OCI-LY3 (cell line): ENCODE results near the gene NR2F2.

ENCODE experiments used
- H2AFZ ChIP-seq: fragments of 200-600, 300-600 bp; shearing (Covaris generic); 2 replicates; pipeline ENCODE4 v1.6.0; 2014; ENCODE audit warnings: antibody characterized with exemption, low read depth, low read length
- H3K27ac ChIP-seq: fragments of 200-600, 300-600 bp; sonication (generic); 2 replicates; pipeline ENCODE4 v1.5.1; 2014; ENCODE audit warnings: mild to moderate bottlenecking, low read length, moderate library complexity, mixed read lengths
- H3K27me3 ChIP-seq: fragments of 200-600, 300-600 bp; sonication (generic); 2 replicates; pipeline ENCODE4 v1.6.1; 2014; ENCODE audit warnings: low read depth, low read length, mixed read lengths
- H3K36me3 ChIP-seq: fragments of 200-600, 300-600 bp; sonication (generic); replicated peaks from 2 replicates; pipeline ENCODE3; 2014; ENCODE audit warnings: low read depth, low read length, mixed read lengths
- H3K4me1 ChIP-seq: fragments of 300-600, 200-600 bp; sonication (generic); 2 replicates; pipeline ENCODE4 v1.6.1; 2014; ENCODE audit warnings: low read length, mixed read lengths
- H3K4me2 ChIP-seq: fragments of 200-600, 300-600 bp; sonication (generic); 2 replicates; pipeline ENCODE4 v1.6.1; 2014; ENCODE audit warnings: low read length, mixed read lengths
- H3K4me3 ChIP-seq: fragments of 300-600, 200-600 bp; sonication (generic); 2 replicates; pipeline ENCODE4 v1.5.1; 2014; ENCODE audit warnings: antibody characterized with exemption, mild to moderate bottlenecking, low read length, moderate library complexity
- H3K79me2 ChIP-seq: fragments of 300-600, 200-600 bp; shearing (Covaris generic); 2 replicates; pipeline ENCODE4 v1.6.1; 2014; ENCODE audit warnings: mild to moderate bottlenecking, low read length, mixed read lengths
- H3K9ac ChIP-seq: fragments of 300-600, 200-600 bp; shearing (Covaris generic); 2 replicates; pipeline ENCODE4 v1.6.0; 2014; ENCODE audit warnings: mild to moderate bottlenecking, low read length, moderate library complexity
- H3K9me3 ChIP-seq: fragments of 200-600, 300-600 bp; shearing (Covaris generic); 2 replicates; pipeline ENCODE4 v1.6.1; 2014; ENCODE audit warnings: low read length, mixed read lengths; ENCODE audit not compliant: insufficient read depth
- H4K20me1 ChIP-seq: fragments of 200-600, 300-600 bp; sonication (generic); 2 replicates; pipeline ENCODE4 v1.6.1; 2016; ENCODE audit warnings: low read length, mixed read lengths; ENCODE audit not compliant: insufficient read depth
- EZH2phosphoT487 ChIP-seq: fragments of 200-600 bp; shearing (Covaris generic); IDR thresholded peaks from 2 replicates; pipeline ENCODE4 v1.6.1; 2018; ENCODE audit warnings: antibody characterized with exemption, mixed run types, low read depth
- TF ChIP-seq, protein P1 (sequence below): fragments of 200-600, 300-600 bp; sonication (generic); IDR thresholded peaks from 2 replicates; pipeline ENCODE4 v1.5.1; 2014; ENCODE audit warnings: antibody characterized with exemption, low read length, low read depth

The NR2F2 gene

GRCh38 chr15:96381463-96381862 is 51.0 kb downstream of the NR2F2 start:
- no peaks in the 10 kb centered on the region for H3K27me3 ChIP-seq
- no peaks in the 10 kb centered on the region for H3K79me2 ChIP-seq
- H3K4me2 ChIP-seq = no peak overlapping the region
- no peak overlapping the region for H2AFZ ChIP-seq
- no peak overlapping the region for H3K9ac ChIP-seq
- no peaks in the 10 kb centered on the region for H3K4me1 ChIP-seq
- H4K20me1 ChIP-seq = no peaks in the 10 kb centered on the region
- no peaks in the 10 kb centered on the region for H3K9me3 ChIP-seq
- no peak for TF ChIP-seq EZH2phosphoT487
- TF ChIP-seq, protein P1, sequence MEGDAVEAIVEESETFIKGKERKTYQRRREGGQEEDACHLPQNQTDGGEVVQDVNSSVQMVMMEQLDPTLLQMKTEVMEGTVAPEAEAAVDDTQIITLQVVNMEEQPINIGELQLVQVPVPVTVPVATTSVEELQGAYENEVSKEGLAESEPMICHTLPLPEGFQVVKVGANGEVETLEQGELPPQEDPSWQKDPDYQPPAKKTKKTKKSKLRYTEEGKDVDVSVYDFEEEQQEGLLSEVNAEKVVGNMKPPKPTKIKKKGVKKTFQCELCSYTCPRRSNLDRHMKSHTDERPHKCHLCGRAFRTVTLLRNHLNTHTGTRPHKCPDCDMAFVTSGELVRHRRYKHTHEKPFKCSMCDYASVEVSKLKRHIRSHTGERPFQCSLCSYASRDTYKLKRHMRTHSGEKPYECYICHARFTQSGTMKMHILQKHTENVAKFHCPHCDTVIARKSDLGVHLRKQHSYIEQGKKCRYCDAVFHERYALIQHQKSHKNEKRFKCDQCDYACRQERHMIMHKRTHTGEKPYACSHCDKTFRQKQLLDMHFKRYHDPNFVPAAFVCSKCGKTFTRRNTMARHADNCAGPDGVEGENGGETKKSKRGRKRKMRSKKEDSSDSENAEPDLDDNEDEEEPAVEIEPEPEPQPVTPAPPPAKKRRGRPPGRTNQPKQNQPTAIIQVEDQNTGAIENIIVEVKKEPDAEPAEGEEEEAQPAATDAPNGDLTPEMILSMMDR = no peak
- no peak overlapping the region for H3K4me3 ChIP-seq
- no peak overlapping the region for H3K27ac ChIP-seq
- H3K36me3 ChIP-seq = no peaks in the 10 kb centered on the region

DNA sequence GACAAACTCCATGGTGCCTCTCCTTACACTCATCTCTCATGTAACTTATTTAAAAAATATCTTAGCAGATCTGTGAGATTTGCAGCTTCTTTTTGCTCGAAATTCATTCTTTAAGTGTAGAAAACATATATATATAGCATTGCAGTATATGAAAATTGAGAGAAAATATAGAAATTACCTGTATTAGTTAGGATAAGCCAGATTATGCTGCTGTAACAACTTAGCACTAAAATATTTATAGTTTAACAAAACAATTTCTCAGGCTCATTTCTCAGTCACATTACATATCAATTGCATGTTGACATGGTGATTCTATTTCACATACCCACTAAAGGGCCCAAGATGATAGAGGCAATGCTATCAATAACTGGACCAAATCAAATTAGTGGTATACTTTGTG is 54.7 kb downstream of the NR2F2 start:
- Histone ChIP-seq H3K9ac (no peak overlapping the region), H3K27ac (no peak overlapping the region), H4K20me1 (no peaks in the 10 kb centered on the region), H3K27me3 (no peaks in the 10 kb centered on the region), H3K79me2 (no peaks in the 10 kb centered on the region), H3K4me1 (no peaks in the 10 kb centered on the region), H3K9me3 (no peaks in the 10 kb centered on the region), H3K4me2 (no peak overlapping the region), H3K4me3 (no peak overlapping the region), H3K36me3 (no peaks in the 10 kb centered on the region), H2AFZ (no peak overlapping the region)
- TF ChIP-seq, protein P1 = no peak
- no peak for TF ChIP-seq EZH2phosphoT487

DNA sequence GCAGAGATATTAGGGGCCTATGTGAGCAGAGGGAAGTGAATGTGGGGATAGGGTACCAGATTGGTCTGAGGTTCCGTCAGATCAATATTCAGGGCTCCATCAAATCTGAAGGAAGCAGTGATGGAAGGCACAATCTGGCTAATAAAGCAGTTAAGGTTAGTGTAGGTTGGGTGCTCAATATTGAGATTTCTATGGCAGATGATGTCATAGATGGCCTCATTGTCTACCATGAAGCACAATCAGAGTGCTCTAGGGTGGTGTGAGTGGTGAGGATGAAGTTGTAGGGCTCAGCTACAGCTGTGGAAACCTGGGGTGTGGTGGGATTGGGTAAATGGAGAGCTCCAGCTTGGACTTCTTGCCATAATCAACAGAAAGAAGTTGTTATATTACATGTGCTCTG is 58.2 kb downstream of the NR2F2 start:
- H3K4me3 ChIP-seq = no peak overlapping the region
- H4K20me1 ChIP-seq = no peaks in the 10 kb centered on the region
- no peak overlapping the region for H3K4me2 ChIP-seq
- H3K27ac ChIP-seq = no peak overlapping the region
- no peak overlapping the region for H3K9ac ChIP-seq
- H3K4me1 ChIP-seq = no peaks in the 10 kb centered on the region
- H3K79me2 ChIP-seq = no peaks in the 10 kb centered on the region
- H3K36me3 ChIP-seq = no peaks in the 10 kb centered on the region
- H3K9me3 ChIP-seq = no peaks in the 10 kb centered on the region
- TF ChIP-seq, protein P1 = no peak
- TF ChIP-seq EZH2phosphoT487 = no peak
- no peaks in the 10 kb centered on the region for H3K27me3 ChIP-seq
- H2AFZ ChIP-seq = no peak overlapping the region
